ENCODE results near the gene L3MBTL3. TPM values are rescaled to one million over a fixed set of nuclear protein-coding genes. Genes with fewer than 3 reads are reported as not detected.
"Not testable (repeated sequence)": the region's sequence is repeated elsewhere in the genome, so short reads cannot be mapped to it uniquely, and the experiment has no call there.

L3MBTL3 gene
- total RNA-seq, 2 donors from 2014 or later: 11.8 to 13.3 TPM

GRCh38 chr6:130148181-130148580 is 129.8 kb downstream of the L3MBTL3 start:
- DNase-seq (ENCODE audit: low spot score) (no peak), ATAC-seq (ENCODE audit: insufficient number of reproducible peaks, low FRiP score, low read depth) (no peak)
- no peak for TF ChIP-seq CTCF (IDR thresholded peaks at IDR 0.05)
- Histone ChIP-seq H3K9me3 (no peaks in the 10 kb centered on the region), H3K27me3 (replicated peaks; ENCODE audit: insufficient read depth) (no peaks in the 10 kb centered on the region), H3K36me3 (no peaks in the 10 kb centered on the region), H3K4me3 (no peak overlapping the region), H3K4me1 (ENCODE audit: control insufficient read depth in 1 of 2, low read depth in 2 of 2) (no peaks in the 10 kb centered on the region), H3K27ac (no peak overlapping the region)

GRCh38 chr6:130149016-130149415 is 130.6 kb downstream of the L3MBTL3 start:
- not testable (repeated sequence) for DNase-seq (ENCODE audit: low spot score); H3K27ac ChIP-seq; ATAC-seq (ENCODE audit: insufficient number of reproducible peaks, low FRiP score, low read depth); H3K4me1 ChIP-seq (ENCODE audit: control insufficient read depth in 1 of 2, low read depth in 2 of 2); H3K36me3 ChIP-seq; H3K9me3 ChIP-seq; H3K27me3 ChIP-seq (replicated peaks; ENCODE audit: insufficient read depth); H3K4me3 ChIP-seq

- Histone ChIP-seq H3K4me3 (no peak overlapping the region), H3K4me1 (ENCODE audit: control insufficient read depth in 1 of 2, low read depth in 2 of 2) (no peaks in the 10 kb centered on the region), H3K27me3 (replicated peaks; ENCODE audit: insufficient read depth) (no peaks in the 10 kb centered on the region), H3K36me3 (no peaks in the 10 kb centered on the region), H3K9me3 (no peaks in the 10 kb centered on the region), H3K27ac (no peak overlapping the region)
- no peak for DNase-seq (ENCODE audit: low spot score)
- TF ChIP-seq CTCF (IDR thresholded peaks at IDR 0.05): no peak
- ATAC-seq (ENCODE audit: insufficient number of reproducible peaks, low FRiP score, low read depth): no peak
Observed at GRCh38 chr6:130150906-130151305, 132.5 kb downstream of the L3MBTL3 start.

- no peak overlapping the region for H3K4me3 ChIP-seq
- no peak for ATAC-seq (ENCODE audit: insufficient number of reproducible peaks, low FRiP score, low read depth)
- H3K9me3 ChIP-seq: no peaks in the 10 kb centered on the region
- no peaks in the 10 kb centered on the region for H3K36me3 ChIP-seq
- H3K27me3 ChIP-seq (replicated peaks; ENCODE audit: insufficient read depth): no peaks in the 10 kb centered on the region
- no peak for DNase-seq (ENCODE audit: low spot score)
- H3K27ac ChIP-seq: no peak overlapping the region
- no peaks in the 10 kb centered on the region for H3K4me1 ChIP-seq (ENCODE audit: control insufficient read depth in 1 of 2, low read depth in 2 of 2)
- no peak for TF ChIP-seq CTCF (IDR thresholded peaks at IDR 0.05)
Observed at GRCh38 chr6:130152908-130153510, 134.6 kb downstream of the L3MBTL3 start.

- Histone ChIP-seq H3K9me3 (no peaks in the 10 kb centered on the region), H3K27ac (no peak overlapping the region), H3K36me3 (no peaks in the 10 kb centered on the region), H3K4me3 (no peak overlapping the region), H3K4me1 (ENCODE audit: control insufficient read depth in 1 of 2, low read depth in 2 of 2) (no peaks in the 10 kb centered on the region), H3K27me3 (replicated peaks; ENCODE audit: insufficient read depth) (no peaks in the 10 kb centered on the region)
- ATAC-seq (ENCODE audit: insufficient number of reproducible peaks, low FRiP score, low read depth) (no peak), DNase-seq (ENCODE audit: low spot score) (no peak)
- TF ChIP-seq CTCF (IDR thresholded peaks at IDR 0.05): no peak
Observed at GRCh38 chr6:130156908-130157307, 138.5 kb downstream of the L3MBTL3 start.

- no peaks in the 10 kb centered on the region for H3K36me3 ChIP-seq
- no peak overlapping the region for H3K4me3 ChIP-seq
- H3K9me3 ChIP-seq: no peaks in the 10 kb centered on the region
- no peak overlapping the region for H3K27ac ChIP-seq
- ATAC-seq (ENCODE audit: insufficient number of reproducible peaks, low FRiP score, low read depth) (no peak), DNase-seq (ENCODE audit: low spot score) (no peak)
- TF ChIP-seq CTCF (IDR thresholded peaks at IDR 0.05): no peak
- no peaks in the 10 kb centered on the region for H3K27me3 ChIP-seq (replicated peaks; ENCODE audit: insufficient read depth)
- no peaks in the 10 kb centered on the region for H3K4me1 ChIP-seq (ENCODE audit: control insufficient read depth in 1 of 2, low read depth in 2 of 2)
Observed at GRCh38 chr6:130158056-130158455, 139.7 kb downstream of the L3MBTL3 start.
